ENCODE results near the gene STAC2. TPM values are rescaled to one million over a fixed set of nuclear protein-coding genes. Genes with fewer than 3 reads are reported as not detected.
A peak's percentile ranks its signal among the peaks of the same experiment; 100 is the strongest.

The STAC2 gene
- total and polyA plus RNA-seq, 7 experiments from 2014 or later, result not detected

DNA sequence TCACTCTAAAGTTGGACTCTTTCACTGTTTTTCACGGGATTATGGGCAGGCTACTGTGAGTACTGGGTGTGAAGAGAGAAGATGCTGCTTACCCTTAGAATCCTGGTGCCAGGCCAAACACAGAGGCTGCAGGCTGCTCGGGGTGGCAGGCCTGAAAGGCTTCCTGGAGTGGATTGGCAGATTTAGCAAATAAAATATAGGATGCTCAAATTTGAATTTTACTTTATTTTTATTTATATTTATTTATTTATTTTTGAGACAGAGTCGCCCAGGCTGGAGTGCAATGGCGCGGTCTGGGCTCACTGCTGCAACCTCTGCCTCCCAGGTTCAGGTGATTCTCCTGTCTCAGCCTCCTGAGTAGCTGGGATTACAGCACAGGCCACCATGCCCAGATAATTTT lies 14.9 kb upstream of the STAC2 start:
- H3K4me3 ChIP-seq (ENCODE audit: low read length), result no peak overlapping the region
- intact Hi-C loops (cut with micrococcal nuclease), result no loop called here
- H3K27ac Mint-ChIP-seq, result peak overlapping the region in 1 of 9 donors; percentile 30
- H3K36me3 ChIP-seq (ENCODE audit: control insufficient read depth in 2 of 3, insufficient read depth in 3 of 3, low read length in 3 of 3), result no peaks in the 10 kb centered on the region
- H3K27ac ChIP-seq (ENCODE audit: low read depth, low read length), result no peak overlapping the region
- peaks cover 27 to 40% of the 10 kb centered on the region in 2 donors for H3K4me1 ChIP-seq (ENCODE audit: control insufficient read depth in 2 of 2, insufficient read depth in 2 of 2, low read length in 2 of 2)
- ATAC-seq, result no peak
- POLR2A ChIA-PET, result interaction anchor here (1.7 kb wide), 1 partner anchor 41 kb away, joined by 10 read pairs; the partner anchor contains the start of gene RPL19
- CTCF ChIA-PET, result interaction anchor here (0.6 to 14.0 kb wide), 3 partner anchors 32 to 288 kb away, joined by 3 to 285 read pairs (median 6); partner anchors contain the start of gene RPL19
- H3K4me1 Mint-ChIP-seq, result peaks cover 20 to 42% (median 34%) of the 10 kb centered on the region in 7 donors
- H3K27me3 Mint-ChIP-seq, result peaks cover 0 to 4% (median 0%) of the 10 kb centered on the region in 5 donors
- H3K9me3 ChIP-seq (ENCODE audit: control insufficient read depth in 2 of 3, low read length in 3 of 3), result no peaks in the 10 kb centered on the region
- peaks cover 0 to 1% (median 0%) of the 10 kb centered on the region in 11 donors for H3K9me3 Mint-ChIP-seq
- no peaks in the 10 kb centered on the region for H3K27me3 ChIP-seq (ENCODE audit: control insufficient read depth in 2 of 2, insufficient read depth in 2 of 2, low read length in 2 of 2)
- DNase-seq, result no peak
- no peak overlapping the region for H3K4me3 Mint-ChIP-seq
- no peaks in the 10 kb centered on the region for H3K36me3 Mint-ChIP-seq

DNA sequence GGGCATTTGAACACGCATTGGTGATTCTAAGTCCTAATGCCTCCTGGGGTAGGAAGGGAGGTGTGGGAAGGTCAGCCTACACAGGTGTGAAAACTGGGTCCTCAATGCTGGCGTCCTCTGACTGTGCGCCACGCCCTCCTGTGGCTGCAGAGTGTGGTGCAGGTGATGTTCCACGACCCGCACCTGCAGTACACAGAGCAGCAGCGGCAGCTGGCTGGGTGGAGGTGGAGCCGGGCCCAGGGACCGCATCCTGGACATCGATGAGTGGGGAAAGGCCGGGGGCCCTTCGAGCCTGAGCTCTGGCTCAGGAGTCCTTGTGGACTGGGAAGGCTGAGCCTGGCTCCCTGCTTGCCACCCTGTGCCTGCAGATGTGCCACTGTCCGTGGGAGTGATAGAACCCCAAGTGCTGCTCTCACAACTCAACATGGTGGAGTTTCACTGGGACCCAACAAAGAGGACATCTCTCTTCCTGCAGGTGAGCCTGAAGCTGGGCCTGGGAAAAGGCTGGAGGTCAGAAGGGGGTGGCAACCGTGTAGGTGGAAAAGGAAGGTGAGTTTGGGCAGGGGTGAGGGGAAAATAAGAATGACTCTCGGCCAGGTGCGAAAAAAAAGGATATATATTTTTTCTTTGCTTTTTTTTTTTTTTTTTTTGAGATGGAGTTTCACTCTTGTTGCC lies 14.0 kb upstream of the STAC2 start:
- peak overlapping the region; percentile 20 for H3K27ac ChIP-seq (ENCODE audit: low read depth, low read length)
- peaks cover 0 to 2% (median 0%) of the 10 kb centered on the region in 11 donors for H3K9me3 Mint-ChIP-seq
- H3K4me3 ChIP-seq (ENCODE audit: low read length), result no peak overlapping the region
- DNase-seq (peak; percentile 50 to 71 (median 68)), ATAC-seq (peak; percentile 65)
- no peaks in the 10 kb centered on the region for H3K36me3 ChIP-seq (ENCODE audit: control insufficient read depth in 2 of 3, insufficient read depth in 3 of 3, low read length in 3 of 3)
- H3K27me3 ChIP-seq (ENCODE audit: control insufficient read depth in 2 of 2, insufficient read depth in 2 of 2, low read length in 2 of 2), result no peaks in the 10 kb centered on the region
- intact Hi-C loops (cut with micrococcal nuclease), result loop anchor here (1.0 to 10.0 kb wide), 5 partner anchors 15 to 485 kb away; partner anchors contain the start of genes ARL5C (in 1 of the 2), PLXDC1 (in 1 of the 2), PSMB3 (in 1 of the 2) and STAC2 (in 1 of the 2)
- no peaks in the 10 kb centered on the region for H3K9me3 ChIP-seq (ENCODE audit: control insufficient read depth in 2 of 3, low read length in 3 of 3)
- ChIA-PET POLR2A (interaction anchor here (0.9 to 6.9 kb wide), 2 partner anchors 18 to 35 kb away, joined by 3 to 144 read pairs; partner anchors contain the start of gene RPL19), CTCF (interaction anchor here (0.6 to 14.0 kb wide), 5 partner anchors 32 to 287 kb away, joined by 3 to 285 read pairs (median 3); partner anchors contain the start of gene RPL19)
- peak overlapping the region in 8 of 9 donors; percentile 58 to 99 (median 83) for H3K27ac Mint-ChIP-seq
- H3K4me1 Mint-ChIP-seq, result peaks cover 21 to 44% (median 36%) of the 10 kb centered on the region in 7 donors
- peaks cover 29 to 42% of the 10 kb centered on the region in 2 donors for H3K4me1 ChIP-seq (ENCODE audit: control insufficient read depth in 2 of 2, insufficient read depth in 2 of 2, low read length in 2 of 2)
- H3K27me3 Mint-ChIP-seq, result peaks cover 0 to 4% (median 0%) of the 10 kb centered on the region in 5 donors
- no peaks in the 10 kb centered on the region for H3K36me3 Mint-ChIP-seq
- peak overlapping the region in 6 of 10 donors; percentile 37 to 61 (median 44) for H3K4me3 Mint-ChIP-seq

DNA sequence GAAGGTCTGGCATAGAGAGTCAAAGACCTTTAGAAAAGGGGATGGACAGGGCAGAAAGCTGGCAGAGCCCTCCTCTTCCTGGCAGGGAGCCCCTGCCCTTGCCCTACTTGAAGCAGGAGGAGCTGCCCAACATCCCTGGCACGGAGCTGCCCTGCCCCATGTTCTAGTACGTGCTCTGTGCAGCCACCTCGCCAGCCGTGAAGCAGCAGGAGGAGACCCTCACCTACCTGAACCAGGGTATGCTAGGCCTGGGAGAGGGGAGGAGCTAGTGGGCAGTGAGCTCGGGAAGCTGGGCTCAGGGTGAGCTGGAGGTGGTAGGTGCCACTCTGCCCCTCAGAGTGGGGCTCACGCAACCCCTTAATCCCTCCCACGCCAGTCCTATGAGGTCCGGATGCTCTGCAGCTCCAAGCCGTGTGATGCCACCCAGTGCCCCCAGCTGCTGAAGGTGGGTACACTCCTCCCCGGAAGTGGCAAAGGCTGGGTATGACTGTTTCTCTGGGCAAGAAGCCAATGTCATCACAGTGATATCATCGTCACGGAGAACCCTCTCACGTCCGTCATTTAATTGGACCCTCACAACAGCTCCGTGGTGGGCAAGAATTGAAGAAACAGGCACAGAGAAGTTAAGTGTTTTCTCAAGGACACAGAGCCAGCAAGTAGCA lies 12.7 kb upstream of the STAC2 start:
- ChIA-PET CTCF (interaction anchor here (0.6 to 14.0 kb wide), 9 partner anchors 8 to 614 kb away, joined by 3 to 285 read pairs (median 4); partner anchors contain the start of gene RPL19), POLR2A (interaction anchor here (0.6 to 6.9 kb wide), 8 partner anchors 11 to 488 kb away, joined by 3 to 144 read pairs (median 4); partner anchors contain the start of gene RPL19)
- H3K4me3 ChIP-seq (ENCODE audit: low read length), result peak overlapping the region; percentile 43
- peak overlapping the region; percentile 79 for H3K27ac ChIP-seq (ENCODE audit: low read depth, low read length)
- peaks cover 24 to 33% of the 10 kb centered on the region in 2 donors for H3K4me1 ChIP-seq (ENCODE audit: control insufficient read depth in 2 of 2, insufficient read depth in 2 of 2, low read length in 2 of 2)
- H3K9me3 Mint-ChIP-seq, result peaks cover 0 to 2% (median 0%) of the 10 kb centered on the region in 11 donors
- no peaks in the 10 kb centered on the region for H3K27me3 ChIP-seq (ENCODE audit: control insufficient read depth in 2 of 2, insufficient read depth in 2 of 2, low read length in 2 of 2)
- peak in 8 of 9 donors; percentile 47 to 89 (median 88) for DNase-seq
- intact Hi-C loops (cut with micrococcal nuclease), result loop anchor here (2.0 to 10.0 kb wide), 4 partner anchors 14 to 484 kb away; partner anchors contain the start of genes ARL5C (in 1 of the 2), PLXDC1 (in 1 of the 2), PSMB3 (in 1 of the 2) and STAC2 (in 1 of the 2)
- ATAC-seq, result peak; percentile 92
- H3K4me1 Mint-ChIP-seq, result peaks cover 12 to 36% (median 32%) of the 10 kb centered on the region in 7 donors
- H3K9me3 ChIP-seq (ENCODE audit: control insufficient read depth in 2 of 3, low read length in 3 of 3), result no peaks in the 10 kb centered on the region
- H3K36me3 ChIP-seq (ENCODE audit: control insufficient read depth in 2 of 3, insufficient read depth in 3 of 3, low read length in 3 of 3), result no peaks in the 10 kb centered on the region
- H3K27me3 Mint-ChIP-seq, result peaks cover 0 to 2% (median 0%) of the 10 kb centered on the region in 5 donors
- peak overlapping the region; percentile 18 to 99 (median 96) for H3K27ac Mint-ChIP-seq
- no peaks in the 10 kb centered on the region for H3K36me3 Mint-ChIP-seq
- peak overlapping the region; percentile 45 to 89 (median 78) for H3K4me3 Mint-ChIP-seq

DNA sequence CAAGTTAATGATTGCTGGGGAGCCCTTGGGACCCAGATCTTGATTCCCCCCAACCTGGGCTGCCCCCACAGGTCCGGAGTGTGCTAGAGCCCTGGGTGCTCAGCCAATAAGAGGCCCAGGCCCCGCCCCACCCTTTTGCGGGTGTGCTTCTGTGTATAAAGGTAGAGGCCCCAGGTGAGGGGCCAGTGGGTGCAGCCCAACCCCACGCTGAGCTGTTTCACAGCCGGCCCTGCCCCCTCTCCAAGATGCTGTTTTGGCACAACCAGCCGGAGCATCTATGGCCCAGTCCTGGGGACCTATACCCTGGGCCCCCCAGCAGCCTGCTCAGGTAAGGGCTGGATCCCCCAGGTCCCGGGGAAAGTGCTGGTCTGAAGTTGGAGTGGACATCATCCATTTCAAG lies 11.8 kb upstream of the STAC2 start:
- peak overlapping the region in 5 of 9 donors; percentile 94 to 99 (median 98) for H3K27ac Mint-ChIP-seq
- no peak overlapping the region for H3K4me3 ChIP-seq (ENCODE audit: low read length)

DNA sequence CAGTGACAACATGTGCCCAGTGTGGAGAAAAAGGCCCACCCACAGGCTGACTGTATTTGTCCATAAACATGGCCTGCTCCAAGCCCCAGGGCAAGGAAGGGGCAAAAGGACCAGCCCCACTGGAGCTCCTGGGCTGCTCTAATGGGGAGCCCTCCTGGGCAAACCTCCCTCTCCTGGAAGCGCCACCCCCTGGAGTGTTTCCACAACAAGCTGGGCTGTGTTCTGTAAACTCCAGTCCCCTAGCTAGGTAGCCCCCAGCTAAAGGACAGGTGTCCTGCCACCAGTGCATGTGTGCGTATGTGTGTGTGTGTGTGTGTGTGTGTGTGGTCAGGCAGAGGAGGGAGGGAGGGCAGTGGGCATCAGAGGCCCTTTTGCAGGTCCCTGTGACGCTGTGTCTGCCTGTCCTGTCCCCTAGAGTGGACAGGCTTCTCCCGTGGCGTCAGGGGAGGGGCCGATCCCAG lies 11.3 kb upstream of the STAC2 start:
- Histone ChIP-seq H3K4me3 (ENCODE audit: low read length) (no peak overlapping the region), H3K9me3 (ENCODE audit: control insufficient read depth in 2 of 3, low read length in 3 of 3) (no peaks in the 10 kb centered on the region), H3K27me3 (ENCODE audit: control insufficient read depth in 2 of 2, insufficient read depth in 2 of 2, low read length in 2 of 2) (no peaks in the 10 kb centered on the region), H3K27ac (ENCODE audit: low read depth, low read length) (peak overlapping the region; percentile 43), H3K4me1 (ENCODE audit: control insufficient read depth in 2 of 2, insufficient read depth in 2 of 2, low read length in 2 of 2) (peaks cover 28 to 37% of the 10 kb centered on the region in 2 donors), H3K36me3 (ENCODE audit: control insufficient read depth in 2 of 3, insufficient read depth in 3 of 3, low read length in 3 of 3) (no peaks in the 10 kb centered on the region)
- DNase-seq (no peak), ATAC-seq (no peak)
- intact Hi-C loops (cut with micrococcal nuclease), result loop anchor here (5.0 to 10.0 kb wide), 3 partner anchors 72 to 482 kb away; partner anchors contain the start of genes ARL5C (in 1 of the 2), PLXDC1 (in 1 of the 2) and PSMB3 (in 1 of the 2)
- peaks cover 12 to 40% (median 35%) of the 10 kb centered on the region in 7 donors for H3K4me1 Mint-ChIP-seq
- ChIA-PET CTCF (interaction anchor here (0.5 to 14.0 kb wide), 7 partner anchors 22 to 211 kb away, joined by 3 to 285 read pairs (median 3); no protein-coding TSS in a partner anchor), POLR2A (interaction anchor here (6.9 kb wide), 1 partner anchor 33 kb away, joined by 144 read pairs; the partner anchor contains the start of gene RPL19)
- peaks cover 0 to 7% (median 2%) of the 10 kb centered on the region in 5 donors for H3K27me3 Mint-ChIP-seq
- no peak overlapping the region for H3K4me3 Mint-ChIP-seq
- peak overlapping the region in 5 of 9 donors; percentile 38 to 99 (median 73) for H3K27ac Mint-ChIP-seq
- H3K9me3 Mint-ChIP-seq, result peaks cover 0 to 2% (median 0%) of the 10 kb centered on the region in 11 donors
- no peaks in the 10 kb centered on the region for H3K36me3 Mint-ChIP-seq

More for the DNA sequence above, 11.8 kb upstream of the STAC2 start:
- H3K27ac ChIP-seq (ENCODE audit: low read depth, low read length), result peak overlapping the region; percentile 79
- no peaks in the 10 kb centered on the region for H3K27me3 ChIP-seq (ENCODE audit: control insufficient read depth in 2 of 2, insufficient read depth in 2 of 2, low read length in 2 of 2)
- Mint-ChIP-seq H3K36me3 (no peaks in the 10 kb centered on the region), H3K27me3 (peaks cover 0 to 2% (median 0%) of the 10 kb centered on the region in 5 donors), H3K4me3 (peak overlapping the region in 3 of 10 donors; percentile 69 to 89 (median 81)), H3K4me1 (peaks cover 12 to 36% (median 32%) of the 10 kb centered on the region in 7 donors), H3K9me3 (peaks cover 0 to 2% (median 0%) of the 10 kb centered on the region in 11 donors)
- H3K36me3 ChIP-seq (ENCODE audit: control insufficient read depth in 2 of 3, insufficient read depth in 3 of 3, low read length in 3 of 3), result no peaks in the 10 kb centered on the region
- ATAC-seq, result no peak
- H3K4me1 ChIP-seq (ENCODE audit: control insufficient read depth in 2 of 2, insufficient read depth in 2 of 2, low read length in 2 of 2), result peaks cover 24 to 33% of the 10 kb centered on the region in 2 donors
- ChIA-PET CTCF (interaction anchor here (0.5 to 14.0 kb wide), 7 partner anchors 22 to 614 kb away, joined by 3 to 285 read pairs (median 4); partner anchors contain the start of gene RPL19), POLR2A (interaction anchor here (0.9 to 6.9 kb wide), 5 partner anchors 12 to 145 kb away, joined by 3 to 144 read pairs (median 4); partner anchors contain the start of gene RPL19)
- DNase-seq, result no peak
- no peaks in the 10 kb centered on the region for H3K9me3 ChIP-seq (ENCODE audit: control insufficient read depth in 2 of 3, low read length in 3 of 3)
- intact Hi-C loops (cut with micrococcal nuclease), result loop anchor here (5.0 to 10.0 kb wide), 3 partner anchors 73 to 483 kb away; partner anchors contain the start of genes ARL5C (in 1 of the 2), PLXDC1 (in 1 of the 2) and PSMB3 (in 1 of the 2)

All from naive thymus-derived CD4-positive, alpha-beta T cell (primary cell).